GM18520 (cell line): Measurements from ENCODE around the gene KCNIP1.

Experiments
- ATAC-seq: cut with Tn5 transposase; IDR thresholded peaks from one replicate; pipeline ENCODE4 v1.9.1; 2021; ENCODE audit not compliant: unreplicated experiment

Gene KCNIP1

GRCh38 chr5:170694911-170695310 lies 191.1 kb downstream of the KCNIP1 start:
- no peak for ATAC-seq

- no peak for ATAC-seq
Observed at GRCh38 chr5:170697031-170697430, 193.2 kb downstream of the KCNIP1 start.

- ATAC-seq = no peak
Observed at GRCh38 chr5:170700503-170700902, 196.7 kb downstream of the KCNIP1 start.

- ATAC-seq = no peak
Observed at GRCh38 chr5:170701334-170701733, 197.5 kb downstream of the KCNIP1 start.

GRCh38 chr5:170704417-170705192 lies 200.8 kb downstream of the KCNIP1 start:
- no peak for ATAC-seq

GRCh38 chr5:170709640-170710039 lies 205.8 kb downstream of the KCNIP1 start:
- ATAC-seq = no peak

- no peak for ATAC-seq
Observed at GRCh38 chr5:170711300-170711699, 207.5 kb downstream of the KCNIP1 start.

GRCh38 chr5:170715141-170715540 lies 211.3 kb downstream of the KCNIP1 start:
- ATAC-seq = no peak

- no peak for ATAC-seq
Observed at GRCh38 chr5:170716396-170716795, 212.6 kb downstream of the KCNIP1 start.

GRCh38 chr5:170719551-170719950 lies 215.7 kb downstream of the KCNIP1 start:
- no peak for ATAC-seq

- no peak for ATAC-seq
Observed at GRCh38 chr5:170720179-170720578, 216.4 kb downstream of the KCNIP1 start.

- ATAC-seq = no peak
Observed at GRCh38 chr5:170720984-170721383, 217.2 kb downstream of the KCNIP1 start.

- no peak for ATAC-seq
Observed at GRCh38 chr5:170721681-170722080, 217.9 kb downstream of the KCNIP1 start.

- no peak for ATAC-seq
Observed at GRCh38 chr5:170722316-170722715, 218.5 kb downstream of the KCNIP1 start.

GRCh38 chr5:170731052-170731451 lies 227.2 kb downstream of the KCNIP1 start:
- ATAC-seq = no peak

GRCh38 chr5:170732685-170733084 lies 228.9 kb downstream of the KCNIP1 start:
- ATAC-seq = no peak

GRCh38 chr5:170736966-170737365 lies 233.1 kb downstream of the KCNIP1 start:
- ATAC-seq = no peak

GRCh38 chr5:170737591-170737990 lies 233.8 kb downstream of the KCNIP1 start:
- no peak for ATAC-seq

- ATAC-seq = no peak
Observed at GRCh38 chr5:170738840-170739239, 235.0 kb downstream of the KCNIP1 start.

- ATAC-seq = no peak
Observed at GRCh38 chr5:170739446-170739845, 235.6 kb downstream of the KCNIP1 start.

- no peak for ATAC-seq
Observed at GRCh38 chr5:170740551-170741205, 236.9 kb downstream of the KCNIP1 start.

- ATAC-seq = no peak
Observed at GRCh38 chr5:170741801-170742200, 238.0 kb downstream of the KCNIP1 start.

- no peak for ATAC-seq
Observed at GRCh38 chr5:170743876-170744212, 240.0 kb downstream of the KCNIP1 start.
